ENCODE results near the gene ARF6.
"Not testable (repeated sequence)": the region's sequence is repeated elsewhere in the genome, so short reads cannot be mapped to it uniquely, and the experiment has no call there.

Gene ARF6

GRCh38 chr14:49909016-49909415 lies 16.1 kb downstream of the ARF6 start:
- DNase-seq = no peak

GRCh38 chr14:49915085-49915484 lies 22.2 kb downstream of the ARF6 start:
- DNase-seq = no peak

GRCh38 chr14:49918706-49919105 lies 25.8 kb downstream of the ARF6 start:
- DNase-seq = no peak

- DNase-seq = no peak
Measured at GRCh38 chr14:49919825-49920659, 27.2 kb downstream of the ARF6 start.

GRCh38 chr14:49920935-49921334 lies 28.1 kb downstream of the ARF6 start:
- DNase-seq = no peak

GRCh38 chr14:49921401-49921800 lies 28.5 kb downstream of the ARF6 start:
- no peak for DNase-seq

GRCh38 chr14:49923442-49923841 lies 30.6 kb downstream of the ARF6 start:
- no peak for DNase-seq

GRCh38 chr14:49923881-49924280 lies 31.0 kb downstream of the ARF6 start:
- no peak for DNase-seq

- DNase-seq = no peak
Measured at GRCh38 chr14:49924852-49925251, 32.0 kb downstream of the ARF6 start.

- no peak for DNase-seq
Measured at GRCh38 chr14:49926803-49927202, 33.9 kb downstream of the ARF6 start.

GRCh38 chr14:49928015-49928414 lies 35.1 kb downstream of the ARF6 start:
- DNase-seq = no peak

GRCh38 chr14:49930720-49931119 lies 37.8 kb downstream of the ARF6 start:
- DNase-seq = no peak

GRCh38 chr14:49931523-49931922 lies 38.6 kb downstream of the ARF6 start:
- no peak for DNase-seq

GRCh38 chr14:49933128-49933527 lies 40.2 kb downstream of the ARF6 start:
- no peak for DNase-seq

- DNase-seq = no peak
Measured at GRCh38 chr14:49933704-49934103, 40.8 kb downstream of the ARF6 start.

- DNase-seq = no peak
Measured at GRCh38 chr14:49934646-49935045, 41.8 kb downstream of the ARF6 start.

- no peak for DNase-seq
Measured at GRCh38 chr14:49935526-49935925, 42.6 kb downstream of the ARF6 start.

GRCh38 chr14:49936246-49936645 lies 43.4 kb downstream of the ARF6 start:
- DNase-seq = not testable (repeated sequence)

- not testable (repeated sequence) for DNase-seq
Measured at GRCh38 chr14:49936882-49937281, 44.0 kb downstream of the ARF6 start.

- DNase-seq = not testable (repeated sequence)
Measured at GRCh38 chr14:49939215-49939614, 46.3 kb downstream of the ARF6 start.

GRCh38 chr14:49939884-49940510 lies 47.1 kb downstream of the ARF6 start:
- no peak for DNase-seq

GRCh38 chr14:49940808-49941421 lies 48.0 kb downstream of the ARF6 start:
- DNase-seq = no peak

GRCh38 chr14:49942090-49942489 lies 49.2 kb downstream of the ARF6 start:
- no peak for DNase-seq

GRCh38 chr14:49944501-49944900 lies 51.6 kb downstream of the ARF6 start:
- DNase-seq = no peak
